22Rv1 (cell line): ENCODE results near the gene MRAP.

Source experiments
- CTCF ChIP-seq: fragments of 450-650 bp; IDR thresholded peaks from 2 replicates; pipeline ENCODE4 v1.5.1; 2017; ENCODE audit warnings: mild to moderate bottlenecking
- ZFX ChIP-seq: fragments of 450-650 bp; IDR thresholded peaks from 2 replicates; pipeline ENCODE4 v1.6.1; 2017; ENCODE audit warnings: antibody characterized with exemption, borderline replicate concordance

GRCh38 chr21:32331444-32332305 is 33.0 kb downstream of the MRAP start:
- TF ChIP-seq CTCF (no peak), ZFX (no peak)
